K562 (cell line): ENCODE results near the gene PRCC. TPM values are rescaled to one million over a fixed set of nuclear protein-coding genes. Genes with fewer than 3 reads are reported as not detected.

ENCODE experiments used
- HOXB6 ChIP-seq: fragments of 250-450 bp; sonication (Bioruptor Pico); IDR thresholded peaks from 2 replicates; pipeline ENCODE4 v1.5.1; 2022; ENCODE audit warnings: mild to moderate bottlenecking, borderline replicate concordance
- KDM1A ChIP-seq, 2 experiments: fragments of 450-650 bp; IDR thresholded peaks; 2 replicates each; pipeline ENCODE4 v1.6.1; 2016; ENCODE audit warnings: mild to moderate bottlenecking in 2 of 2
- POLR2AphosphoS2 ChIP-seq: IDR thresholded peaks from 2 replicates; pipeline ENCODE4 v1.6.1; 2012; ENCODE audit warnings: low read length, improper control_type of control experiment
- POLR2B ChIP-seq: fragments of 450-650 bp; IDR thresholded peaks from 2 replicates; pipeline ENCODE4 v1.6.1; 2018; ENCODE audit warnings: low read depth; ENCODE audit not compliant: partially characterized antibody
- RFX1 ChIP-seq: fragments of 450-650 bp; IDR thresholded peaks from 2 replicates; pipeline ENCODE4 v1.6.1; 2016; ENCODE audit warnings: mild to moderate bottlenecking, moderate library complexity
- SIN3B ChIP-seq: fragments of 450-650 bp; IDR thresholded peaks from 2 replicates; pipeline ENCODE4 v1.6.1; 2017; ENCODE audit warnings: low read depth, mild to moderate bottlenecking, moderate library complexity
- SRF ChIP-seq, 2 experiments: fragments of 250-450, 450-650 bp in 1 of 2; sonication (Bioruptor Pico) in 1 of 2; sonication (generic) in 1 of 2; formaldehyde crosslinking; IDR thresholded peaks; 2 replicates each; pipeline versions ENCODE4 v1.5.0 to v1.5.1; 2020 to 2022; ENCODE audit warnings: mild to moderate bottlenecking in 1 of 2, missing genetic modification reagents in 1 of 2
- TAL1 ChIP-seq: fragments of 450-650 bp; IDR thresholded peaks from 2 replicates; pipeline ENCODE4 v1.6.1; 2016; ENCODE audit warnings: mild to moderate bottlenecking
- TBL1XR1 ChIP-seq, 2 experiments: IDR thresholded peaks; 2 replicates each; pipeline ENCODE4 v1.6.1; 2012; ENCODE audit warnings: improper control_type of control experiment in 2 of 2, low read length in 2 of 2, mild to moderate bottlenecking in 1 of 2
- TBP ChIP-seq: optimal IDR thresholded peaks from 2 replicates; pipeline ENCODE3; 2011; ENCODE audit warnings: low read depth, low read length, improper control_type of control experiment
- YBX1 ChIP-seq: fragments of 450-650 bp; IDR thresholded peaks from 2 replicates; pipeline ENCODE4 v1.7.1; 2016; ENCODE audit warnings: mild to moderate bottlenecking
- ZHX1 ChIP-seq: fragments of 150-350 bp; conservative IDR thresholded peaks from 2 replicates; pipeline ENCODE4 v1.6.1; 2014; ENCODE audit warnings: low read length
- polyA plus RNA-seq, 8 experiments: library from polyadenylated mRNA; depleted of rRNA in 4 of 8; stranded (reverse) in 5 of 8; unstranded in 3 of 8; fragments of >200 nt; fragmentation: Nextera tagmentation in 2 of 8; fragmentation: Illumina TruSeq in 1 of 8; extraction: Ambion mirVana in 2 of 8; extraction: Trizol in 1 of 8; gene quantifications; 2 replicates each; pipeline versions ENCODE4 v1.2.1 to v1.2.3, GENCODE V29; 2011 to 2014; ENCODE audit warnings: inconsistent platforms in 1 of 8, missing spikeins in 1 of 8
- total RNA-seq, 7 experiments: library from RNA; depleted of rRNA in 6 of 7; stranded (reverse); fragments of >200 nt in 6 of 7; fragmentation: Illumina TruSeq in 2 of 7; extraction: Trizol in 2 of 7; gene quantifications; 2 replicates each; pipeline versions ENCODE4 v1.2.1 to v1.2.3, GENCODE V29; 2011 to 2021; ENCODE audit warnings: low replicate concordance in 1 of 7
- TF ChIP-seq, protein P1 (sequence below), 2 experiments: fragments of 150-350 bp in 1 of 2; IDR thresholded peaks; 2 replicates each; pipeline ENCODE4 v1.6.1; 2012 to 2016; ENCODE audit warnings: low read depth in 2 of 2, low read length in 2 of 2, mild to moderate bottlenecking in 1 of 2, moderate library complexity in 1 of 2
- TF ChIP-seq, protein P2 (sequence below): fragments of 250-450 bp; sonication (Bioruptor Pico); IDR thresholded peaks from 2 replicates; pipeline ENCODE4 v1.4.0; 2020; ENCODE audit warnings: mild to moderate bottlenecking, moderate library complexity, borderline replicate concordance
- TF ChIP-seq, protein P3 (sequence below): sonication (generic); formaldehyde crosslinking; IDR thresholded peaks from 2 replicates; pipeline ENCODE4 v1.4.0; 2020; ENCODE audit warnings: mild to moderate bottlenecking, missing genetic modification reagents
- TF ChIP-seq, protein P4 (sequence below): fragments of 250-450 bp; sonication (Bioruptor Pico); IDR thresholded peaks from 2 replicates; pipeline ENCODE4 v1.6.1; 2021; ENCODE audit warnings: mild to moderate bottlenecking

Gene PRCC
- total and polyA plus RNA-seq, 9 of the 15 experiments (the other 6 are each of a cell fraction or from before 2014, with no cell fraction given) = 23.9 to 201 (median 41.1) TPM

DNA sequence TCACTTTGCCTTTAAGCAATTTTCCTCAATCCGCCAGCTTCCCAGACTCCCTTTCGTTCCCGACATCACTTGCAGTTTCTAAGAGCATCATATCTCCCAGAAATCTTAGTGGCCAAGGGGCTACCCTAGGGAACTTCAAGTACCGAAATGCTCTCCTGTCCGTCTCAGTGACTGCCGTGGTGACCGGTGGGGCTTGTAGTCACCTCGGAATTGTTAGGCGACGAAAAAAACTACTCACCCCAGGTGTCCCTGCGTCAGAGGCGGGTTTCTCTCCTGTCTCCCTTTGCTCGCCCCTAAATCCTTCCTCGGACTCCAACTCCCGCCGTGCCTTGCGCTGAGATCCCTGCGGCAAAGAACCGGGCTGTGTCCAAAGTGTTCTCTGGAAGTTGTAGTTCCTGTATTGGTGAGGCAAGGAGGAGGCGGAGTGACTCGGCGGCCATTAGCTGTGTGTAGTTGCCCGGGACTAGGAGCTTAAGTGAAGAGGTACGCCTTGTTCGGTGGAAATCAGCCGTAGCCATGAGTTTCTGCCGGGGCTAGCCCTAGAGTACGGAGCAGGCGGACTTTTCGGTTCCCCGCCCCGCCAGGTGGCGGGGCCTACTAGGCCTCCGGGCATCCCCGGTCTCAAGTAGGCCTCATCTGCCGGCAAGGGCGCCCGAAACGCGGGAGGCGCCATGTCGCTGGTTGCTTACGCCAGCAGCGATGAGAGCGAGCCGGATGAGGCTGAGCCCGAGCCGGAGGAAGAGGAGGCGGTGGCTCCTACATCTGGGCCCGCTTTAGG, at the start of gene PRCC (continued):
- peak; percentile 50 for TF ChIP-seq POLR2B
- TF ChIP-seq ZHX1 = no peak
- TF ChIP-seq TBP = peak; percentile 73
- TF ChIP-seq, protein P1, sequence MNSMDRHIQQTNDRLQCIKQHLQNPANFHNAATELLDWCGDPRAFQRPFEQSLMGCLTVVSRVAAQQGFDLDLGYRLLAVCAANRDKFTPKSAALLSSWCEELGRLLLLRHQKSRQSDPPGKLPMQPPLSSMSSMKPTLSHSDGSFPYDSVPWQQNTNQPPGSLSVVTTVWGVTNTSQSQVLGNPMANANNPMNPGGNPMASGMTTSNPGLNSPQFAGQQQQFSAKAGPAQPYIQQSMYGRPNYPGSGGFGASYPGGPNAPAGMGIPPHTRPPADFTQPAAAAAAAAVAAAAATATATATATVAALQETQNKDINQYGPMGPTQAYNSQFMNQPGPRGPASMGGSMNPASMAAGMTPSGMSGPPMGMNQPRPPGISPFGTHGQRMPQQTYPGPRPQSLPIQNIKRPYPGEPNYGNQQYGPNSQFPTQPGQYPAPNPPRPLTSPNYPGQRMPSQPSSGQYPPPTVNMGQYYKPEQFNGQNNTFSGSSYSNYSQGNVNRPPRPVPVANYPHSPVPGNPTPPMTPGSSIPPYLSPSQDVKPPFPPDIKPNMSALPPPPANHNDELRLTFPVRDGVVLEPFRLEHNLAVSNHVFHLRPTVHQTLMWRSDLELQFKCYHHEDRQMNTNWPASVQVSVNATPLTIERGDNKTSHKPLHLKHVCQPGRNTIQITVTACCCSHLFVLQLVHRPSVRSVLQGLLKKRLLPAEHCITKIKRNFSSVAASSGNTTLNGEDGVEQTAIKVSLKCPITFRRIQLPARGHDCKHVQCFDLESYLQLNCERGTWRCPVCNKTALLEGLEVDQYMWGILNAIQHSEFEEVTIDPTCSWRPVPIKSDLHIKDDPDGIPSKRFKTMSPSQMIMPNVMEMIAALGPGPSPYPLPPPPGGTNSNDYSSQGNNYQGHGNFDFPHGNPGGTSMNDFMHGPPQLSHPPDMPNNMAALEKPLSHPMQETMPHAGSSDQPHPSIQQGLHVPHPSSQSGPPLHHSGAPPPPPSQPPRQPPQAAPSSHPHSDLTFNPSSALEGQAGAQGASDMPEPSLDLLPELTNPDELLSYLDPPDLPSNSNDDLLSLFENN (IDR thresholded peaks at IDR 0.05; ENCODE audit: low read depth in 2 of 2, low read length in 2 of 2) = 0 out of 4 replicates have a peak, but pooled peaks have one; percentile 55 to 57
- TF ChIP-seq RFX1 = peak; percentile 59; the same call in 1 of the 2 replicates
- TF ChIP-seq TAL1 = no peak
- no peak for TF ChIP-seq KDM1A (IDR thresholded peaks at IDR 0.05)
- peak; percentile 59 to 72 for TF ChIP-seq TBL1XR1 (IDR thresholded peaks at IDR 0.05; ENCODE audit: low read length in 2 of 2)
- TF ChIP-seq SIN3B = peak; percentile 74
- TF ChIP-seq POLR2AphosphoS2 = no peak
- no peak for TF ChIP-seq HOXB6
- TF ChIP-seq, protein P2, sequence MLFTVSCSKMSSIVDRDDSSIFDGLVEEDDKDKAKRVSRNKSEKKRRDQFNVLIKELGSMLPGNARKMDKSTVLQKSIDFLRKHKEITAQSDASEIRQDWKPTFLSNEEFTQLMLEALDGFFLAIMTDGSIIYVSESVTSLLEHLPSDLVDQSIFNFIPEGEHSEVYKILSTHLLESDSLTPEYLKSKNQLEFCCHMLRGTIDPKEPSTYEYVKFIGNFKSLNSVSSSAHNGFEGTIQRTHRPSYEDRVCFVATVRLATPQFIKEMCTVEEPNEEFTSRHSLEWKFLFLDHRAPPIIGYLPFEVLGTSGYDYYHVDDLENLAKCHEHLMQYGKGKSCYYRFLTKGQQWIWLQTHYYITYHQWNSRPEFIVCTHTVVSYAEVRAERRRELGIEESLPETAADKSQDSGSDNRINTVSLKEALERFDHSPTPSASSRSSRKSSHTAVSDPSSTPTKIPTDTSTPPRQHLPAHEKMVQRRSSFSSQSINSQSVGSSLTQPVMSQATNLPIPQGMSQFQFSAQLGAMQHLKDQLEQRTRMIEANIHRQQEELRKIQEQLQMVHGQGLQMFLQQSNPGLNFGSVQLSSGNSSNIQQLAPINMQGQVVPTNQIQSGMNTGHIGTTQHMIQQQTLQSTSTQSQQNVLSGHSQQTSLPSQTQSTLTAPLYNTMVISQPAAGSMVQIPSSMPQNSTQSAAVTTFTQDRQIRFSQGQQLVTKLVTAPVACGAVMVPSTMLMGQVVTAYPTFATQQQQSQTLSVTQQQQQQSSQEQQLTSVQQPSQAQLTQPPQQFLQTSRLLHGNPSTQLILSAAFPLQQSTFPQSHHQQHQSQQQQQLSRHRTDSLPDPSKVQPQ (CRISPR knock-in tag) = no peak
- TF ChIP-seq, protein P3, sequence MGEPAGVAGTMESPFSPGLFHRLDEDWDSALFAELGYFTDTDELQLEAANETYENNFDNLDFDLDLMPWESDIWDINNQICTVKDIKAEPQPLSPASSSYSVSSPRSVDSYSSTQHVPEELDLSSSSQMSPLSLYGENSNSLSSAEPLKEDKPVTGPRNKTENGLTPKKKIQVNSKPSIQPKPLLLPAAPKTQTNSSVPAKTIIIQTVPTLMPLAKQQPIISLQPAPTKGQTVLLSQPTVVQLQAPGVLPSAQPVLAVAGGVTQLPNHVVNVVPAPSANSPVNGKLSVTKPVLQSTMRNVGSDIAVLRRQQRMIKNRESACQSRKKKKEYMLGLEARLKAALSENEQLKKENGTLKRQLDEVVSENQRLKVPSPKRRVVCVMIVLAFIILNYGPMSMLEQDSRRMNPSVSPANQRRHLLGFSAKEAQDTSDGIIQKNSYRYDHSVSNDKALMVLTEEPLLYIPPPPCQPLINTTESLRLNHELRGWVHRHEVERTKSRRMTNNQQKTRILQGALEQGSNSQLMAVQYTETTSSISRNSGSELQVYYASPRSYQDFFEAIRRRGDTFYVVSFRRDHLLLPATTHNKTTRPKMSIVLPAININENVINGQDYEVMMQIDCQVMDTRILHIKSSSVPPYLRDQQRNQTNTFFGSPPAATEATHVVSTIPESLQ = peak; percentile 86; the same call in 1 of the 2 replicates
- TF ChIP-seq, protein P4, sequence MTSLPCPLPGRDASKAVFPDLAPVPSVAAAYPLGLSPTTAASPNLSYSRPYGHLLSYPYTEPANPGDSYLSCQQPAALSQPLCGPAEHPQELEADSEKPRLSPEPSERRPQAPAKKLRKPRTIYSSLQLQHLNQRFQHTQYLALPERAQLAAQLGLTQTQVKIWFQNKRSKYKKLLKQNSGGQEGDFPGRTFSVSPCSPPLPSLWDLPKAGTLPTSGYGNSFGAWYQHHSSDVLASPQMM = no peak
- peak in 1 of 2 experiments; percentile 70; a peak in 1 of 4 replicates for TF ChIP-seq SRF (CRISPR knock-in tag; IDR thresholded peaks at IDR 0.05)
- TF ChIP-seq YBX1 = no peak
